HEK293 (cell line): ENCODE data around the gene SLC22A12.
"Not testable (repeated sequence)": the region's sequence is repeated elsewhere in the genome, so short reads cannot be mapped to it uniquely, and the experiment has no call there.

Source experiments
- CTCF ChIA-PET: fragments of 350-600 bp; formaldehyde crosslinking; extraction: SDS; loops from one replicate; lab custom pipeline; 2021; ENCODE audit warnings: antibody characterized with exemption; lab: Yijun Ruan, JAX
- POLR2A ChIA-PET: fragments of 300-600 bp; formaldehyde crosslinking; extraction: SDS; loops from one replicate; lab custom pipeline; 2020; ENCODE audit warnings: antibody characterized with exemption, inconsistent platforms; lab: Yijun Ruan, JAX
- H3K27ac ChIP-seq: fragments of 200-500 bp; sonication (Bioruptor generic); 2 replicates; pipeline ENCODE4 v1.5.1; 2014; ENCODE audit warnings: low read depth, low read length, control low read depth, inconsistent platforms; ENCODE audit errors: extremely low read depth
- H3K36me3 ChIP-seq, 2 experiments: fragments of 200-500 bp in 1 of 2; sonication (Bioruptor generic) in 1 of 2; 1 replicate in 1 of 2; 2 replicates in 1 of 2; pipeline ENCODE4 v1.5.1; 2014 to 2017; ENCODE audit warnings: inconsistent platforms in 2 of 2, low read length in 2 of 2; ENCODE audit not compliant: control insufficient read depth in 2 of 2, insufficient read depth in 1 of 2
- H3K4me1 ChIP-seq: fragments of 200-500 bp; sonication (Bioruptor generic); 2 replicates; pipeline ENCODE4 v1.5.1; 2014; ENCODE audit warnings: mild to moderate bottlenecking, low read length, inconsistent platforms; ENCODE audit not compliant: control insufficient read depth, insufficient read depth
- H3K4me3 ChIP-seq: 2 replicates; pipeline ENCODE4 v1.5.1; 2011; ENCODE audit warnings: low read depth, mild to moderate bottlenecking, control low read depth, low read length, moderate library complexity
- H3K9me3 ChIP-seq: fragments of 200-500 bp; sonication (Bioruptor generic); 2 replicates; pipeline ENCODE4 v1.5.1; 2014; ENCODE audit warnings: low read depth, low read length, inconsistent platforms; ENCODE audit not compliant: control insufficient read depth, insufficient read depth
- GLI4 ChIP-seq: fragments of 450-650 bp; formaldehyde crosslinking; IDR thresholded peaks from 2 replicates; pipeline ENCODE4 v1.5.1; 2016; ENCODE audit warnings: missing biosample characterization, missing genetic modification characterization
- HOXC10 ChIP-seq: sonication (generic); formaldehyde crosslinking; IDR thresholded peaks from 2 replicates; pipeline ENCODE4 v1.8.1; 2023; ENCODE audit warnings: mild to moderate bottlenecking, missing genetic modification reagents
- MZF1 ChIP-seq: fragments of 450-650 bp; formaldehyde crosslinking; IDR thresholded peaks from 2 replicates; pipeline ENCODE4 v1.5.1; 2017; ENCODE audit warnings: missing biosample characterization, missing genetic modification characterization, borderline replicate concordance
- TCF7L2 ChIP-seq: IDR thresholded peaks from 2 replicates; pipeline ENCODE4 v1.6.1; 2011; ENCODE audit warnings: low read depth, mild to moderate bottlenecking, inconsistent platforms, low read length, moderate library complexity, borderline replicate concordance
- ZBTB17 ChIP-seq: fragments of 450-650 bp; formaldehyde crosslinking; IDR thresholded peaks from 2 replicates; pipeline ENCODE4 v1.5.1; 2016; ENCODE audit warnings: missing biosample characterization, missing genetic modification characterization
- ZBTB8A ChIP-seq: fragments of 450-650 bp; formaldehyde crosslinking; IDR thresholded peaks from 2 replicates; pipeline ENCODE4 v1.5.1; 2016; ENCODE audit warnings: missing biosample characterization, missing genetic modification characterization
- ZFP3 ChIP-seq: fragments of 450-650 bp; formaldehyde crosslinking; IDR thresholded peaks from 2 replicates; pipeline ENCODE4 v1.5.1; 2016; ENCODE audit warnings: low read depth, missing biosample characterization, missing genetic modification characterization
- ZNF132 ChIP-seq: fragments of 450-650 bp; formaldehyde crosslinking; IDR thresholded peaks from 2 replicates; pipeline ENCODE4 v1.5.1; 2017; ENCODE audit warnings: missing biosample characterization, missing genetic modification characterization, borderline replicate concordance
- ZNF157 ChIP-seq: fragments of 450-650 bp; formaldehyde crosslinking; IDR thresholded peaks from 2 replicates; pipeline ENCODE4 v1.5.1; 2016; ENCODE audit warnings: missing biosample characterization, missing genetic modification characterization
- ZNF23 ChIP-seq: fragments of 450-650 bp; formaldehyde crosslinking; IDR thresholded peaks from 2 replicates; pipeline ENCODE4 v1.5.1; 2016; ENCODE audit warnings: missing biosample characterization, missing genetic modification characterization, borderline replicate concordance
- ZNF248 ChIP-seq: fragments of 450-650 bp; formaldehyde crosslinking; IDR thresholded peaks from 2 replicates; pipeline ENCODE4 v1.5.1; 2017; ENCODE audit warnings: missing biosample characterization, missing genetic modification characterization
- ZNF266 ChIP-seq: fragments of 450-650 bp; formaldehyde crosslinking; IDR thresholded peaks from 2 replicates; pipeline ENCODE4 v1.5.1; 2016; ENCODE audit warnings: missing biosample characterization, missing genetic modification characterization, low read depth
- ZNF311 ChIP-seq: fragments of 450-650 bp; formaldehyde crosslinking; IDR thresholded peaks from 2 replicates; pipeline ENCODE4 v1.5.1; 2017; ENCODE audit warnings: missing biosample characterization, missing genetic modification characterization, borderline replicate concordance
- ZNF366 ChIP-seq: fragments of 450-650 bp; formaldehyde crosslinking; conservative IDR thresholded peaks from 2 replicates; pipeline ENCODE4 v1.5.1; 2016; ENCODE audit warnings: missing biosample characterization, missing genetic modification characterization
- ZNF521 ChIP-seq: fragments of 450-650 bp; formaldehyde crosslinking; IDR thresholded peaks from 2 replicates; pipeline ENCODE4 v1.5.1; 2017; ENCODE audit warnings: missing biosample characterization, mild to moderate bottlenecking, missing genetic modification characterization
- ZNF624 ChIP-seq: fragments of 450-650 bp; formaldehyde crosslinking; IDR thresholded peaks from 2 replicates; pipeline ENCODE4 v1.5.1; 2017; ENCODE audit warnings: missing biosample characterization, missing genetic modification characterization
- ZNF664 ChIP-seq: fragments of 450-650 bp; formaldehyde crosslinking; IDR thresholded peaks from 2 replicates; pipeline ENCODE4 v1.5.1; 2016; ENCODE audit warnings: missing biosample characterization, missing genetic modification characterization
- ZNF792 ChIP-seq: fragments of 450-650 bp; formaldehyde crosslinking; IDR thresholded peaks from 2 replicates; pipeline ENCODE4 v1.5.1; 2016; ENCODE audit warnings: missing biosample characterization, missing genetic modification characterization
- TF ChIP-seq, protein P1 (sequence below): fragments of 450-650 bp; formaldehyde crosslinking; IDR thresholded peaks from 2 replicates; pipeline ENCODE4 v1.5.1; 2016; ENCODE audit warnings: missing biosample characterization, missing genetic modification characterization
- TF ChIP-seq, protein P2 (sequence below): fragments of 450-650 bp; formaldehyde crosslinking; IDR thresholded peaks from 2 replicates; pipeline ENCODE4 v1.5.1; 2016; ENCODE audit warnings: missing biosample characterization, missing genetic modification characterization
- TF ChIP-seq, protein P3 (sequence below): fragments of 450-650 bp; formaldehyde crosslinking; IDR thresholded peaks from 2 replicates; pipeline ENCODE4 v1.5.1; 2016; ENCODE audit warnings: missing biosample characterization, missing genetic modification characterization
- TF ChIP-seq, protein P4 (sequence below): fragments of 450-650 bp; formaldehyde crosslinking; IDR thresholded peaks from 2 replicates; pipeline ENCODE4 v1.5.1; 2016; ENCODE audit warnings: missing biosample characterization, missing genetic modification characterization
- TF ChIP-seq, protein P5 (sequence below): fragments of 450-650 bp; formaldehyde crosslinking; conservative IDR thresholded peaks from 2 replicates; pipeline ENCODE4 v1.5.1; 2016; ENCODE audit warnings: low read depth, missing biosample characterization, missing genetic modification characterization

SLC22A12 gene

DNA sequence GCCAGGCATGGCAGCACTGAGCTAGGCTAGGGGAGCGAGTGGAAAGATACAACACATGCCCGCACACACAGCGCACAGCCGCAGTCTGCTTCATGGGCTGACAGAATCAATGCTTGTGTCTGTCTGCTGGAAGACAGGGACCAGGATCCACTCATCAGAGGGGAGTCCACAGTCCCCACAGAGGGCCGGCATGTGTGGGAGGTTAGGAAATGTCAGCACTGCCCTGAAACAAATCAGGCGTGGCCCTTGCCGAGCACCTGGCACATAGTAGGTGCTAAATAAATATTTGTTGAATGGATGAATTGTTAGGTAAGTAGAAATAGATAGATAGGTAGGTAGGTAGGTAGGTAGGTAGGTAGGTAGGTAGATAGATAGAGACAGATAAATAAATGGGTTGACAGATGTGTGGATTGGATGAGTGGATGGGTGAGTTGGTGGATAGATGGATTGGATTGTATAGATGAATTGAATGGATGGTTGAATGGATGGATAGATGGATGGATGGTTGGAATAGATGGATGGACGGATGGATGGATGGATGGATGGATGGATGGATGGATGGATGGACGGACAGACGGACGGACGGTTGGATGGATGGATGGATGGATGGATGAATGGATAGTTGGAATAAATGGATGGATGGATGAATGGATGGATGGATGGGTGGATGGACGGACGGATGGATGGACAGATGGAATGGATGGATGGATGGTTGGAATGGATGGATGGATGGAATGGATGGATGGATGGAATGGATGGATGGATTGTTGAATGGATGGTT is 3.3 kb downstream of the SLC22A12 start (continued):
- TF ChIP-seq, protein P1, sequence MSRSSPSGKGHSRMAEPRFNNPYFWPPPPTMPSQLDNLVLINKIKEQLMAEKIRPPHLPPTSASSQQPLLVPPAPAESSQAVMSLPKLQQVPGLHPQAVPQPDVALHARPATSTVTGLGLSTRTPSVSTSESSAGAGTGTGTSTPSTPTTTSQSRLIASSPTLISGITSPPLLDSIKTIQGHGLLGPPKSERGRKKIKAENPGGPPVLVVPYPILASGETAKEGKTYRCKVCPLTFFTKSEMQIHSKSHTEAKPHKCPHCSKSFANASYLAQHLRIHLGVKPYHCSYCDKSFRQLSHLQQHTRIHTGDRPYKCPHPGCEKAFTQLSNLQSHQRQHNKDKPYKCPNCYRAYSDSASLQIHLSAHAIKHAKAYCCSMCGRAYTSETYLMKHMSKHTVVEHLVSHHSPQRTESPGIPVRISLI (tag by site-specific recombination), result no peak
- no peak for TF ChIP-seq HOXC10 (CRISPR knock-in tag)
- no peak for TF ChIP-seq ZNF521
- 0 out of 2 replicates have a peak, but pooled peaks have one; percentile 11 for TF ChIP-seq ZNF664 (tag by site-specific recombination)
- TF ChIP-seq ZBTB8A, result no peak
- TF ChIP-seq ZNF157, result no peak
- no peak for TF ChIP-seq ZNF248
- no peak for TF ChIP-seq MZF1 (tag by site-specific recombination)
- TF ChIP-seq, protein P2, sequence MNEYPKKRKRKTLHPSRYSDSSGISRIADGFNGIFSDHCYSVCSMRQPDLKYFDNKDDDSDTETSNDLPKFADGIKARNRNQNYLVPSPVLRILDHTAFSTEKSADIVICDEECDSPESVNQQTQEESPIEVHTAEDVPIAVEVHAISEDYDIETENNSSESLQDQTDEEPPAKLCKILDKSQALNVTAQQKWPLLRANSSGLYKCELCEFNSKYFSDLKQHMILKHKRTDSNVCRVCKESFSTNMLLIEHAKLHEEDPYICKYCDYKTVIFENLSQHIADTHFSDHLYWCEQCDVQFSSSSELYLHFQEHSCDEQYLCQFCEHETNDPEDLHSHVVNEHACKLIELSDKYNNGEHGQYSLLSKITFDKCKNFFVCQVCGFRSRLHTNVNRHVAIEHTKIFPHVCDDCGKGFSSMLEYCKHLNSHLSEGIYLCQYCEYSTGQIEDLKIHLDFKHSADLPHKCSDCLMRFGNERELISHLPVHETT, result no peak
- TF ChIP-seq, protein P3, sequence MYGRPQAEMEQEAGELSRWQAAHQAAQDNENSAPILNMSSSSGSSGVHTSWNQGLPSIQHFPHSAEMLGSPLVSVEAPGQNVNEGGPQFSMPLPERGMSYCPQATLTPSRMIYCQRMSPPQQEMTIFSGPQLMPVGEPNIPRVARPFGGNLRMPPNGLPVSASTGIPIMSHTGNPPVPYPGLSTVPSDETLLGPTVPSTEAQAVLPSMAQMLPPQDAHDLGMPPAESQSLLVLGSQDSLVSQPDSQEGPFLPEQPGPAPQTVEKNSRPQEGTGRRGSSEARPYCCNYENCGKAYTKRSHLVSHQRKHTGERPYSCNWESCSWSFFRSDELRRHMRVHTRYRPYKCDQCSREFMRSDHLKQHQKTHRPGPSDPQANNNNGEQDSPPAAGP (tag by site-specific recombination), result no peak
- TF ChIP-seq ZNF792 (tag by site-specific recombination), result no peak
- TF ChIP-seq ZNF266, result no peak

DNA sequence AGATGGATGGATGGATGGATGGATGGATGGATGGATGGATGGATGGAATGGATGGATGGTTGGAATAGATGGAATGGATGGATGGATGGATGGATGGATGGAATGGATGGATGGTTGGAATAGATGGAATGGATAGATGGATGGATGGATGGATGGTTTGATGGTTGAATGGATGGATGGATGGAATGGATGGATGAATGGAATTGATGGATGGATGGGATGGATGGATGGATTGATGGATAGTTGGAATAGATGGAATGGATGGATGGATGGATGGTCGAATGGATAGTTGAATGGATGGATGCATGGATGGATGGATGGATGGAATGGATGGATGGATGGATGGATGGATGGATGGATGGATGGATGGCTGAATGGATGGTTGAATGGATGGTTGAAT is 4.9 kb downstream of the SLC22A12 start:
- POLR2A ChIA-PET, H3K27ac ChIP-seq, CTCF ChIA-PET, H3K4me1 ChIP-seq, H3K9me3 ChIP-seq, H3K4me3 ChIP-seq, H3K36me3 ChIP-seq: not testable (repeated sequence)
- TF ChIP-seq ZBTB17 (peak; percentile 100), ZNF366 (tag by site-specific recombination) (peak; percentile 90)

DNA sequence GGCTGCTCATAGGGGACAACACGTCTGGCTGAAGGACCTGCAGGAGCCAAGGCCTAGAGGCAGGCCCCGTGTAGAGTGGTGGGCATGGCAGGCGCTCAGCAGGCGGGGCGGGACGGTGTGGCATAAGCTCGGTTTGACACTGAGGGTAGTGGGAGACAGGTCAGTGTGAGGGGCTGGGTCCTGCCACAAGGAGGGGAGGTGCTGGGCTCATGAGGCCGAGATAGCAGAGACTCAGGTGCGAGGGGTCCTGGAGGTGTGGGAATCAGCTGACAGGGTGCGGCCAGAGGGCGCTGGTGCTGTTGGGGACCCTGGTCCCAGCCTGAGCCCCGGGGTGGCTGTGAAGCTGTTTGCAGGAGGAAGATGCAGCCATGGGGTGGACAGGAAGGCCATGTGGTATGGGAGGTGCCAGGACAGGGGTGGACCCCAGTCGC is 6.7 kb downstream of the SLC22A12 start:
- ChIA-PET POLR2A (no interaction called here), CTCF (no interaction called here)
- H3K36me3 ChIP-seq, result no peaks in the 10 kb centered on the region
- H3K9me3 ChIP-seq, result no peaks in the 10 kb centered on the region
- TF ChIP-seq TCF7L2, result no peak
- no peak for TF ChIP-seq ZNF311 (tag by site-specific recombination)
- TF ChIP-seq ZFP3 (tag by site-specific recombination), result no peak
- no peak for TF ChIP-seq GLI4 (tag by site-specific recombination)
- TF ChIP-seq, protein P4, sequence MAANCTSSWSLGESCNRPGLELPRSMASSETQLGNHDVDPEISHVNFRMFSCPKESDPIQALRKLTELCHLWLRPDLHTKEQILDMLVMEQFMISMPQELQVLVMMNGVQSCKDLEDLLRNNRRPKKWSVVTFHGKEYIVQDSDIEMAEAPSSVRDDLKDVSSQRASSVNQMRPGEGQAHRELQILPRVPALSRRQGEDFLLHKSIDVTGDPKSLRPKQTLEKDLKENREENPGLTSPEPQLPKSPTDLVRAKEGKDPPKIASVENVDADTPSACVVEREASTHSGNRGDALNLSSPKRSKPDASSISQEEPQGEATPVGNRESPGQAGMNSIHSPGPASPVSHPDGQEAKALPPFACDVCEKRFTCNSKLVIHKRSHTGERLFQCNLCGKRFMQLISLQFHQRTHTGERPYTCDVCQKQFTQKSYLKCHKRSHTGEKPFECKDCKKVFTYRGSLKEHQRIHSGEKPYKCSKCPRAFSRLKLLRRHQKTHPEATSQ (tag by site-specific recombination), result no peak
- TF ChIP-seq ZNF624 (tag by site-specific recombination), result no peak
- TF ChIP-seq ZNF132, result no peak
- TF ChIP-seq, protein P5, sequence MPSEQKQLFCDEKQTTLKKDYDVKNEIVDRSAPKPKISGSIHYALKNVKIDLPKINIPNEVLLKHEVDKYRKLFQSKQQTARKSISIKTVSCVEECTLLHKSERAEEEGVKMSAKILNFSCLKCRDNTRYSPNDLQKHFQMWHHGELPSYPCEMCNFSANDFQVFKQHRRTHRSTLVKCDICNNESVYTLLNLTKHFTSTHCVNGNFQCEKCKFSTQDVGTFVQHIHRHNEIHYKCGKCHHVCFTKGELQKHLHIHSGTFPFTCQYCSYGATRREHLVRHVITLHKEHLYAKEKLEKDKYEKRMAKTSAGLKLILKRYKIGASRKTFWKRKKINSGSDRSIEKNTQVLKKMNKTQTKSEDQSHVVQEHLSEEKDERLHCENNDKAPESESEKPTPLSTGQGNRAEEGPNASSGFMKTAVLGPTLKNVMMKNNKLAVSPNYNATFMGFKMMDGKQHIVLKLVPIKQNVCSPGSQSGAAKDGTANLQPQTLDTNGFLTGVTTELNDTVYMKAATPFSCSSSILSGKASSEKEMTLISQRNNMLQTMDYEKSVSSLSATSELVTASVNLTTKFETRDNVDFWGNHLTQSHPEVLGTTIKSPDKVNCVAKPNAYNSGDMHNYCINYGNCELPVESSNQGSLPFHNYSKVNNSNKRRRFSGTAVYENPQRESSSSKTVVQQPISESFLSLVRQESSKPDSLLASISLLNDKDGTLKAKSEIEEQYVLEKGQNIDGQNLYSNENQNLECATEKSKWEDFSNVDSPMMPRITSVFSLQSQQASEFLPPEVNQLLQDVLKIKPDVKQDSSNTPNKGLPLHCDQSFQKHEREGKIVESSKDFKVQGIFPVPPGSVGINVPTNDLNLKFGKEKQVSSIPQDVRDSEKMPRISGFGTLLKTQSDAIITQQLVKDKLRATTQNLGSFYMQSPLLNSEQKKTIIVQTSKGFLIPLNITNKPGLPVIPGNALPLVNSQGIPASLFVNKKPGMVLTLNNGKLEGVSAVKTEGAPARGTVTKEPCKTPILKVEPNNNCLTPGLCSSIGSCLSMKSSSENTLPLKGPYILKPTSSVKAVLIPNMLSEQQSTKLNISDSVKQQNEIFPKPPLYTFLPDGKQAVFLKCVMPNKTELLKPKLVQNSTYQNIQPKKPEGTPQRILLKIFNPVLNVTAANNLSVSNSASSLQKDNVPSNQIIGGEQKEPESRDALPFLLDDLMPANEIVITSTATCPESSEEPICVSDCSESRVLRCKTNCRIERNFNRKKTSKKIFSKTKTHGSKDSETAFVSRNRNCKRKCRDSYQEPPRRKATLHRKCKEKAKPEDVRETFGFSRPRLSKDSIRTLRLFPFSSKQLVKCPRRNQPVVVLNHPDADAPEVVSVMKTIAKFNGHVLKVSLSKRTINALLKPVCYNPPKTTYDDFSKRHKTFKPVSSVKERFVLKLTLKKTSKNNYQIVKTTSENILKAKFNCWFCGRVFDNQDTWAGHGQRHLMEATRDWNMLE (tag by site-specific recombination), result no peak
- no peak for TF ChIP-seq ZNF23
- TF ChIP-seq, protein P3 (tag by site-specific recombination), result no peak
- H3K4me1 ChIP-seq, result no peaks in the 10 kb centered on the region
- H3K27ac ChIP-seq, result no peak overlapping the region
- no peak overlapping the region for H3K4me3 ChIP-seq
